HUES6 (cell line): ENCODE measurements around the gene CFAP73.

Experiments
- H3K27ac ChIP-seq: 2 replicates; pipeline ENCODE4 v1.7.0; 2013; ENCODE audit warnings: low read depth, mild to moderate bottlenecking, low read length, inconsistent platforms
- H3K27me3 ChIP-seq: 2 replicates; pipeline ENCODE4 v1.6.1; 2013; ENCODE audit warnings: low read length; ENCODE audit not compliant: control insufficient read depth, insufficient read depth
- H3K36me3 ChIP-seq: 2 replicates; pipeline ENCODE4 v1.6.1; 2013; ENCODE audit warnings: low read length; ENCODE audit not compliant: control insufficient read depth, insufficient read depth
- H3K4me1 ChIP-seq: 2 replicates; pipeline ENCODE4 v1.6.1; 2013; ENCODE audit warnings: low read length; ENCODE audit not compliant: control insufficient read depth, insufficient read depth
- H3K4me3 ChIP-seq: 2 replicates; pipeline ENCODE4 v1.5.1; 2013; ENCODE audit warnings: low read depth, low read length
- H3K9ac ChIP-seq: one replicate; pipeline ENCODE4 v1.6.1; 2013; ENCODE audit warnings: mild to moderate bottlenecking, low read length
- H3K9me3 ChIP-seq: 2 replicates; pipeline ENCODE4 v1.6.1; 2013; ENCODE audit warnings: low read depth, low read length; ENCODE audit not compliant: control insufficient read depth, insufficient read depth

The CFAP73 gene

GRCh38 chr12:113149361-113150150, at the start of gene CFAP73:
Gene CFAP73, plus strand, starts transcription at chr12:113149724. Its CDS starts 134 bp downstream, at chr12:113149858.
- H3K4me3 ChIP-seq = peak within 1 kb of the TSS; percentile 29; the same call in 1 of the 2 replicates
- H3K27ac ChIP-seq = no peak within 1 kb of the TSS
- no peak within 1 kb of the TSS for H3K9ac ChIP-seq
- peaks cover 46% of the 10 kb centered on the region for H3K27me3 ChIP-seq
- peaks cover 7% of the 10 kb centered on the region; the same call in 1 of the 2 replicates for H3K9me3 ChIP-seq
- H3K4me1 ChIP-seq = peaks cover 23% of the 10 kb centered on the region
- H3K36me3 ChIP-seq = no peaks in the 10 kb centered on the region

GRCh38 chr12:113099764-113100163, 49.8 kb upstream of the CFAP73 start:
- no peak overlapping the region for H3K9ac ChIP-seq
- no peak overlapping the region for H3K27ac ChIP-seq
- peaks cover 5% of the 10 kb centered on the region; the same call in 1 of the 2 replicates for H3K4me1 ChIP-seq
- H3K9me3 ChIP-seq = no peaks in the 10 kb centered on the region
- no peaks in the 10 kb centered on the region for H3K36me3 ChIP-seq
- H3K4me3 ChIP-seq = no peak overlapping the region
- peaks cover 4% of the 10 kb centered on the region; the same call in 1 of the 2 replicates for H3K27me3 ChIP-seq

- Histone ChIP-seq H3K27ac (no peak overlapping the region), H3K9me3 (no peaks in the 10 kb centered on the region), H3K36me3 (no peaks in the 10 kb centered on the region), H3K9ac (no peak overlapping the region), H3K4me3 (no peak overlapping the region), H3K27me3 (peaks cover 8% of the 10 kb centered on the region; the same call in 1 of the 2 replicates), H3K4me1 (peaks cover 5% of the 10 kb centered on the region; the same call in 1 of the 2 replicates)
Measured at GRCh38 chr12:113101751-113102150, 47.8 kb upstream of the CFAP73 start.

GRCh38 chr12:113102811-113103210, 46.7 kb upstream of the CFAP73 start:
- Histone ChIP-seq H3K36me3 (no peaks in the 10 kb centered on the region), H3K9me3 (no peaks in the 10 kb centered on the region), H3K4me1 (peaks cover 5% of the 10 kb centered on the region; the same call in 1 of the 2 replicates), H3K9ac (no peak overlapping the region), H3K27me3 (peaks cover 8% of the 10 kb centered on the region; the same call in 1 of the 2 replicates), H3K27ac (no peak overlapping the region), H3K4me3 (no peak overlapping the region)

DNA sequence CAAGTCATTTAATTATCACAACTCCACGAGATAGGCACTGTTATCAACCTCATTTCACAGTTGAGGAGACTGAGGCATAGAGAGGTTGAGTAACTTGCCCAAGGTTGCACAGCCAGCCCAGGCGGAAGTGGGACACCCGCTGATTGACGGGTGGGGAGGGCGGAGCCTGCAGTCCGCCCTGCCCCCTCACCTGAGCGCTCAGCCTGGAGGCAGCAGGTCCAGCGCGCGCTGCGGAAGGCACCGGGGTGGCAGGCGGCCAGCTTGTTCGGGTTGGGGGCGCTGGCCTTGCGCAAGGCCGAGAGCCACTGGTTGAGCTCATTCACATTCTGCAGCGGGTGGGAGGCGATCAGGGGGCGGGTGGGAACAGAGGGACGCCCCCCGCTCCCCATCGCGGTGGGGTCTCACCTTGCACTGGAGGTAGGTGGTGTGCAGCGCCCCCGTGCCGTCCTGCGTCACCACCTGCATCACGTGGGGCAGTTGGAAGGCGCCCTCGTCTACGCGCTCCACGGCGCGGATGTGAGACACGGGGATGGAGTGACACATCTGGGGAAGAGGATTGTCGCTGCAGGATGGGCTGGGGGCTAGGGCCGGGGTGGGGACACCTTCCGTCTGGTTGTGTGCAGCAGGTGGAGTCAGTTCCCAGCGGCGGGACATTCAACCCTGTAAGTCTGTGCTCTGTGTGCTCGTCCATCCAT, 45.6 kb upstream of the CFAP73 start:
- Histone ChIP-seq H3K27ac (no peak overlapping the region), H3K9ac (no peak overlapping the region), H3K4me1 (no peaks in the 10 kb centered on the region), H3K4me3 (peak overlapping the region; percentile 61), H3K36me3 (no peaks in the 10 kb centered on the region), H3K27me3 (peaks cover 8% of the 10 kb centered on the region; the same call in 1 of the 2 replicates), H3K9me3 (no peaks in the 10 kb centered on the region)

- Histone ChIP-seq H3K4me3 (no peak overlapping the region), H3K36me3 (no peaks in the 10 kb centered on the region), H3K9me3 (no peaks in the 10 kb centered on the region), H3K27me3 (peaks cover 8% of the 10 kb centered on the region; the same call in 1 of the 2 replicates), H3K9ac (no peak overlapping the region), H3K4me1 (no peaks in the 10 kb centered on the region), H3K27ac (no peak overlapping the region)
Measured at GRCh38 chr12:113104953-113105510, 44.5 kb upstream of the CFAP73 start.

DNA sequence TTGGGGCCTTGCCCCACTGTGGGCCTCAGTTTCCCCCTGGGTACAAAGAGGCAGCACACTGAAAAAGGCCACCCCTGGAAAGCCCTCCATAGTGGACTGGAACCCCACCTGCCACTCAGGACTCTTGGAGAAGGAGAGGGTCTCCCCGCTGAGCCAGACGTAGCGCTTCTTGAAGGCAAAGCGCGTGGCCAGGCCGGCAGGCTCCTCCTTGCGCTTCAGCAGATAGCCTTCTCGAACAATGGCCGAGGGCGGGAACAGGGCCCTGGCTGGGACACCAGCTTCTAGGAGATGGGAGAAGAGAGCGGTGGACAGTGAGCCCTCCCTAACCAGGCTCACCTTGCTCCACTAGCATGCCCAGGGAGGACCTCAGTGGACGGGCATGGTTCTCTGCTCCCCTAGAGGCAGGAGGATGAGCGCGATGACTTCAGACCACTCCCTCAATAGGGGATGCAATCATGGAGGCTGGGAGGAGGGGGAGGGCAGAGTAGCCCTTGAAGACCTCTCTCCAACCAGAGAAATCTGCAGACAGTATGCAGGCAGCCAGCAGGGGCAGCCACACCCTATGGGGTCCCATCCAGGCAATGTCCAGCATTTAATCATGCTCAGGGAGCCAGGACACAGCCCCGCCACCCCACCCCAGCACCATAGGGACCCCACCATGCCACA, 43.8 kb upstream of the CFAP73 start:
- no peaks in the 10 kb centered on the region for H3K36me3 ChIP-seq
- H3K9ac ChIP-seq = no peak overlapping the region
- no peaks in the 10 kb centered on the region for H3K4me1 ChIP-seq
- H3K4me3 ChIP-seq = no peak overlapping the region
- no peak overlapping the region for H3K27ac ChIP-seq
- H3K27me3 ChIP-seq = peaks cover 8% of the 10 kb centered on the region; the same call in 1 of the 2 replicates
- no peaks in the 10 kb centered on the region for H3K9me3 ChIP-seq

GRCh38 chr12:113106361-113106760, 43.2 kb upstream of the CFAP73 start:
- no peak overlapping the region for H3K27ac ChIP-seq
- H3K27me3 ChIP-seq = peaks cover 8% of the 10 kb centered on the region; the same call in 1 of the 2 replicates
- no peaks in the 10 kb centered on the region for H3K9me3 ChIP-seq
- H3K36me3 ChIP-seq = no peaks in the 10 kb centered on the region
- no peak overlapping the region for H3K9ac ChIP-seq
- H3K4me1 ChIP-seq = no peaks in the 10 kb centered on the region
- no peak overlapping the region for H3K4me3 ChIP-seq

GRCh38 chr12:113108308-113108707, 41.2 kb upstream of the CFAP73 start:
- peaks cover 8% of the 10 kb centered on the region; the same call in 1 of the 2 replicates for H3K27me3 ChIP-seq
- no peaks in the 10 kb centered on the region for H3K4me1 ChIP-seq
- H3K9ac ChIP-seq = no peak overlapping the region
- no peaks in the 10 kb centered on the region for H3K9me3 ChIP-seq
- no peak overlapping the region for H3K27ac ChIP-seq
- no peaks in the 10 kb centered on the region for H3K36me3 ChIP-seq
- no peak overlapping the region for H3K4me3 ChIP-seq

DNA sequence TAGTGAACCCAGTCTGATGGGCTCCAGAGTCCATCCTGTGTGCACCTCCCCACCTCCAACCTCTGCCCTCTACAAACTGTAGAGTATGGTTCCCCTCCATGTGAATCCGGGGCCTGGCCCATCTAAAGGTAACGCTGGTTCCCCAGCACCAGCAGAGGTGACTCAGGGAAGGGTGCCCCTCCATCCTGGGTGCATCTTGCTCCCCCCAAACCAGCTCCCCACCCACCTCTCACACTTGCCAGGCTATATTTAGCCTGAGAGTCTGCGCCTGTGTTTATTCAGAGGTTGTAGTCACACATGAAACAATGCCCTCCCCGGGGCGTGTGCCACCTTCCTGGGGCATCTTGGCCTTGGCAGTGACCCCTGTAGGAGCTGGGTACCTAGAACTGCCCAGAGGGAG, 40.2 kb upstream of the CFAP73 start:
- no peaks in the 10 kb centered on the region for H3K36me3 ChIP-seq
- no peak overlapping the region for H3K9ac ChIP-seq
- no peak overlapping the region for H3K4me3 ChIP-seq
- no peak overlapping the region for H3K27ac ChIP-seq
- H3K4me1 ChIP-seq = no peaks in the 10 kb centered on the region
- no peaks in the 10 kb centered on the region for H3K9me3 ChIP-seq
- H3K27me3 ChIP-seq = peaks cover 4% of the 10 kb centered on the region; the same call in 1 of the 2 replicates
